ENCODE results near the gene MMP20. TPM values are rescaled to one million over a fixed set of nuclear protein-coding genes. Genes with fewer than 3 reads are reported as not detected.

MMP20 gene
- total RNA-seq = not detected in 2 replicates

GRCh38 chr11:102625177-102625576 lies at the start of gene MMP20:
Gene MMP20 (minus strand): TSS chr11:102625332. CDS start chr11:102625319, 13 bp downstream.

GRCh38 chr11:102530558-102530957 lies 94.6 kb downstream of the MMP20 start, which contains the start of gene MMP7:
Gene MMP7 (minus strand): TSS chr11:102530747. CDS start chr11:102530700, 47 bp downstream.

Other genes starting within 250 kb of the MMP20 start
- 106 and 127 TPM in 2 replicates for gene TMEM123, start 172.6 kb downstream of the MMP20 start, total RNA-seq
- gene MMP7, start 94.6 kb downstream of the MMP20 start, total RNA-seq = 2.5 TPM in 1 of 2 replicates, not detected in the other
- gene MMP27, start 80.4 kb upstream of the MMP20 start, total RNA-seq = not detected in 2 replicates
- under 0.01 TPM in 1 of 2 replicates, not detected in the other for gene MMP8, start 99.6 kb upstream of the MMP20 start, total RNA-seq
- gene MMP10, start 155.3 kb upstream of the MMP20 start, total RNA-seq = 0.26 TPM in 1 of 2 replicates, not detected in the other
- 28.2 and 861 TPM in 2 replicates for gene MMP1, start 172.8 kb upstream of the MMP20 start, total RNA-seq
- 0.40 and 1.2 TPM in 2 replicates for gene MMP3, start 218.3 kb upstream of the MMP20 start, total RNA-seq
- not detected in 2 replicates for gene MMP12, start 249.7 kb upstream of the MMP20 start, total RNA-seq